ENCODE measurements around the gene UCN.

GRCh38 chr2:27264753-27265535 is 43.3 kb downstream of the UCN start:
- TF ChIP-seq ZNF274 (IDR thresholded peaks at IDR 0.05; ENCODE audit: low read depth, low read length) (no peak), YY1 (IDR thresholded peaks at IDR 0.05; ENCODE audit: insufficient read depth, insufficient read length) (no peak)

All from NT2/D1 (cell line).